Measurements from ENCODE around the gene XRN2.
"Not testable (repeated sequence)": the region's sequence is repeated elsewhere in the genome, so short reads cannot be mapped to it uniquely, and the experiment has no call there.

The XRN2 gene

DNA sequence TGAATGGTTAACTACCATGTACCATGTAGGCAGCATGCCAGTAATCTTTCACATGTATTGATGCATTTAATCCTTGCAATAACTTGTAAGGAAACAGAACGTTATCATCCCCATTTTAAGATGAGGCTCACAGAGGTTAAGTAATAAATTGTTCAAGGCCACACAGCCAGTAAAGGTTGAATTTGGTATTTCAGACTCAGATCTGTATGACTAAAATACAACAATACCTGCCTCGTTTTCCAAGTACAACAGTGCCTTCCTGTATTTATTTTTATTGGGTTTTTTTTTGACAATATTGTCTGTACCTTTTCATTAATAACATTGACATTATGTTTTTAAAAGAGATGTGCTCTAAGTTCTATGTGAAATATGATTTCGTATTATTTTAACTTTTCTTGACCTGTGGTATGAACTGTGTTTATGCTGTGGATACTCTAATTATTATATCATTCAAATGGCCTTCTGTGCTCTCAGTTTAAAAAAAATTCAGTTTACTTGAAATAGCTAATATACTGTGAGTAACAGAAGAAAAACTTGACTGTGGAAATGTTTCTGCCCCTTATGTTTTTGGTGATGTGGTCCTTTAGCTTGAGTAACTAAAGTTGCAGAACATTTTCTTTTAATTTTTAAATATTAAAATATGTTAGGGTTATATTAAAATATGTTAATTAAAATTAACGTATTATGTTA is 39.7 kb downstream of the XRN2 start:
- no peak for DNase-seq (ENCODE audit: low read depth in 2 of 2, low spot score in 1 of 2)

GRCh38 chr20:21344206-21344900 is 41.2 kb downstream of the XRN2 start:
- DNase-seq (ENCODE audit: low read depth in 2 of 2, low spot score in 1 of 2): no peak

GRCh38 chr20:21344961-21345360 is 41.8 kb downstream of the XRN2 start:
- no peak for DNase-seq (ENCODE audit: low read depth in 2 of 2, low spot score in 1 of 2)

- DNase-seq (ENCODE audit: low read depth in 2 of 2, low spot score in 1 of 2): no peak
These were observed 49.6 kb downstream of the XRN2 start for GRCh38 chr20:21352703-21353102.

- DNase-seq (ENCODE audit: low read depth in 2 of 2, low spot score in 1 of 2): no peak
These were observed 50.1 kb downstream of the XRN2 start for GRCh38 chr20:21353236-21353635.

DNA sequence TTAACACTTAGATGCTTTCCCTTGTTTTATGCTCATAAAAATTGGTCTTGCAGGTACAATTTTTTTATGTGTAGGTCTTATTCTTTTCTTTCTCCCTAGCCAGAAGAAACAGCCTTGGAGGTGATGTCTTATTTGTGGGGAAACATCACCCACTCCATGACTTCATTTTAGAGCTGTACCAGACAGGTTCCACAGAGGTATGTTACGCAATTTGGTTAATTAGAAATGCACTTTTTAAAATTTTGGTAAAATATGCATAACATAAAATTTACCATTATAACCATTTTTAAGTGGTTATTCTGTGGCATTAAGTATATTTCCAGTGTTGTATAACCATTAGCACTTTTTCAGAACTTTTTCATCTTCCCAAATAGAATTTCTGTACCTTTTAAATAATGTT is 52.9 kb downstream of the XRN2 start:
- DNase-seq (ENCODE audit: low read depth in 2 of 2, low spot score in 1 of 2): no peak

GRCh38 chr20:21356386-21356785 is 53.3 kb downstream of the XRN2 start:
- DNase-seq (ENCODE audit: low read depth in 2 of 2, low spot score in 1 of 2): no peak

DNA sequence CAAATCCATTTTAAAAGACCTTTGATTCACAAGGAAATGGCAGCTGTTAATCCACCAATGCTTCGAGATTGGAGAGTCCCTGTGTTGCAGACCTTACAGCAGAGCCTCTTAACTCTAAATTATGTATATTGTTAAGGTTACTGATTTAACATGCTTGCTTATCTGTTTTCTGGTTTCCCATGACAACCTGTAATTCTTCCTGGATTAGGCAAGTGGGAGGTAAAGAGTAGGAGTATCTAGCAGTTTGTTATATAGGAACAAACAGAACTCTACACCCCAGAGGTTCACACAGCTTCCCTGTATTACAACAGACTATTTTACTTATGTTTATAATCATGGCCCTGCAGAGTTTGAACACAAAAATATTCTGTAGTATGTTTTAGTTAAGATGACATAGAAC is 54.7 kb downstream of the XRN2 start:
- DNase-seq (ENCODE audit: low read depth in 2 of 2, low spot score in 1 of 2): no peak

GRCh38 chr20:21358737-21359136 is 55.6 kb downstream of the XRN2 start:
- no peak for DNase-seq (ENCODE audit: low read depth in 2 of 2, low spot score in 1 of 2)

- DNase-seq (ENCODE audit: low read depth in 2 of 2, low spot score in 1 of 2): no peak
These were observed 57.6 kb downstream of the XRN2 start for GRCh38 chr20:21360705-21361104.

- no peak for DNase-seq (ENCODE audit: low read depth in 2 of 2, low spot score in 1 of 2)
These were observed 58.1 kb downstream of the XRN2 start for GRCh38 chr20:21361266-21361665.

DNA sequence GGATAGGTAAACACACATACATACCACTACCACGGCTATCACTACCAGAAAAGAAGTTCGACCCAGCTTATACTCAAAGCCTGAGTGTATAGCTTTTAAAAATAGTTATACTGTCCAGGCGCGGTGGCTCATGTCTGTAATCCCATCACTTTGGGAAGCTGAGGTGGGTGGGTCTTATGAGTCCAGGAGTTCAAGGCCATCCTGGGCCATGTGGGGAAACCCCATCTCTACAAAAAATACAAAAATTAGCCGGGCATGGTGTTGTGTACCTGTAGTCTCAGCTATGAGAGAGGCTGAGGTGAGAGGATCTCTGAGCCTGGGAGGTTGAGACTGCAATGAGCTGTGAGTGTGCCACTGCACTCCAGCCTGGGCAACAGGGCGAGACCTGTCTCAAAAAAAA is 61.3 kb downstream of the XRN2 start:
- no peak for DNase-seq (ENCODE audit: low read depth in 2 of 2, low spot score in 1 of 2)

- DNase-seq (ENCODE audit: low read depth in 2 of 2, low spot score in 1 of 2): no peak
These were observed 62.6 kb downstream of the XRN2 start for GRCh38 chr20:21365771-21366170.

- DNase-seq (ENCODE audit: low read depth in 2 of 2, low spot score in 1 of 2): not testable (repeated sequence)
These were observed 63.1 kb downstream of the XRN2 start for GRCh38 chr20:21366273-21366672.

DNA sequence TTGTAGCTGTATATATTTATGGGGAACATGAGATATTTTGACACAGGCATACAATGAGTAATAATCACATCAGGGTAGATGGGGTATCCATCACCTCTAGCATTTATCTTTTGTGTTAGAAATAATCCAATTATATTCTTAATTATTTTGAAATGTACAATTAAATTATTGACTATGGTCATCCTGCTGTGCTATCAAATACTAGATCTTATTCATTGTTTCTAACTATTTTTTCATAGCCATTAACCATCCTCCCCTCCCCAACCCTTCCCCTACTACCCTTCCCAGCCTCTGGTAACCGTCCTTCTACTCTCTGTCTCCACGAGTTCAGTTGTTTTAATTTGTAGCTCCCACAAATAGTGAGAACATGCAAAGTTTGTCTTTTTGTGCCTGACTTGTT is 65.7 kb downstream of the XRN2 start:
- DNase-seq (ENCODE audit: low read depth in 2 of 2, low spot score in 1 of 2): no peak

DNA sequence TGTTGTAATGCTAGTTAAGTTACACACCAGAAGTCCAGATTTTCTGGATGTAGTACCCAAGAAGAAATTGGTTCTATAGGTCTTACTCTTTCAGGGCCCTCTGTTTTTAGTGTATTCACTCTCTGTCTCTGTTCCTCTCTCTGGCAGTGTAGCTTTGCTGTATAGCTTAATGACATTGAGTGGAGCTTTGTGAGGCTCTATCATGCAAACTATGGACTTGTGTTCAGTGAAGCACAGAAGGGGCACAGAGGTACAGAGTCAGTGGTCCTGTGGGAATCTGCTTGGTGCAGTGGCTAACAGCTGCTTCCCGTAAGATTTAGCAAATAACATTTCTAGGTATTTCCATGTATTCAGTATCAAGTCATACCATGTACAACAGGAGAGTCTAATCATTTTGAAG is 68.1 kb downstream of the XRN2 start:
- no peak for DNase-seq (ENCODE audit: low read depth in 2 of 2, low spot score in 1 of 2)

DNA sequence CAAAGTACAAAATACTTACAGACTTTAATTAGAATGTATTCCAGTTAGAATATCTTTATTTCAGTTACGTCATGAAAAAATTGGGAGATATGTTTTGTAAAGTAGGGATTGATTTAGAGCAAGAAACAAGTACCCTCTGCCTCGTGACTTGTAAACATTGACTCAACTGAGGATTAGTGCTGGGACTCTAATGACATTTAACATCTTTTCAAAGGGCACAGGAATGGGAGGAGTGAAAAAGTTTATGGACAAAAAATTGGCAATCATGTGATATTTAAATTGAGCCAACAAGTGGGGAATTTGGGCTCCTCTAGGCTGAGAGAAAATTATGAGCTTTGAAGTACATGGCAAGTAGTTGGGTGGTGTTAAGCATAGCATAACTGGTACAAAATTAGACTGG is 68.9 kb downstream of the XRN2 start:
- DNase-seq (ENCODE audit: low read depth in 2 of 2, low spot score in 1 of 2): no peak

GRCh38 chr20:21373436-21373835 is 70.3 kb downstream of the XRN2 start:
- no peak for DNase-seq (ENCODE audit: low read depth in 2 of 2, low spot score in 1 of 2)

DNA sequence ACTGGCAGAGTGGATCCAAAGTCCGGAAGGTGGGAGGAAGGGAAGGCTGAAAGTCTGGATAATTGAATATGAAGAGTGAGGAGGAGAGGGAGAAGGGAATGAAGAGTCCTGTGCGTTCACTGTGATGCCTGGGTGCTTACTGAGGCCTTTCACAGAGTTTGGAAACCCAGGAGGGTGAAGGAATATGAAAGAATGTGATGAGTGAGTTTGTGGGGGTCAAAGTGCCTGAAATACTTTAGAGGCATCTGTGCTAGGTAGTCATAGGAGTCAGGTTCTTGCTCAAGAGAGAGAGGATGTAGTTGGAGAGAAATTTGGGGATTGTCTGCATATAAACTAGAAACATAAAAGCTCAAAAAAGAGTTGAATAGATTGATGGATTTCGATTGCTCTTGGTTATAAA is 73.5 kb downstream of the XRN2 start:
- DNase-seq (ENCODE audit: low read depth in 2 of 2, low spot score in 1 of 2): no peak

- no peak for DNase-seq (ENCODE audit: low read depth in 2 of 2, low spot score in 1 of 2)
These were observed 74.6 kb downstream of the XRN2 start for GRCh38 chr20:21377701-21378100.

DNA sequence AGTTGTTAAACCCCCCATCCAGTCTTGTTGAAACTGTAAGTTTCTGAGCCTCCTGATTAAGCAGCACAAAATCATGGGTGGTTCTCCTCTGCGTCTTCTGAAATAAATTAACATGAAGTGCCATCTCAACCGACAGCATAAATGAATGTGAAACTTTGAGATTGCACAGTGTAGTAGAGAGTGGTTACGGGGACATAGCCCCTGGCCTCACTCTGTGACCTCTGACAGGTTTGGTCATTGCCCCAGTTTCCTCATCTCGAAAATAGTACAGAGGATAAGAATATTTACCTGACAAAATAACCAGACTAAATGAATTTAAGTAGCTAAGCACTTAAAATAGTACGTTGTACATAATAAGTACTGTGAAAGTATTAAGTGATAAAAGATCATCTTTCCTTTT is 75.1 kb downstream of the XRN2 start:
- DNase-seq (ENCODE audit: low read depth in 2 of 2, low spot score in 1 of 2): no peak

DNA sequence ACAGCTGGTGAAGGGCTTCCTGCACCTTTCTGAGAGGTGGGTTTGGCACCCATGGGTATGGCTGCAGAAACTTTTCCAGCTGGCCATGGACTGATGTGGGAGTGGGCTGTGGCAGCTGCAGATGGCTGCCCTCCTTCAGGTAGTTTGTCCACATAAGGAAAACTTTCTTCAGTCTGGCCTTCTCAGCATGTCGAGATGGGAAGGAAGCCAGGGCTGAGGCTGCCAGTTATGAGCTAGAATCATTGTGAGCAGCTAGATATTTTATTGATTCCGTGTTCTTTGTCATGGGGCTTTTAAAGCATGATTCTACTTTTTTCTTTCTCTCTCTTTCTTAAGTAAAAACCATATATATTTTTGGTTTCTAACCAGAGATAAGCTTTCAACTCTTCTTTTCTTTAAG is 77.6 kb downstream of the XRN2 start:
- no peak for DNase-seq (ENCODE audit: low read depth in 2 of 2, low spot score in 1 of 2)

- no peak for DNase-seq (ENCODE audit: low read depth in 2 of 2, low spot score in 1 of 2)
These were observed 78.5 kb downstream of the XRN2 start for GRCh38 chr20:21381619-21382018.
